PC-9 (cell line): ENCODE data around the gene SMG6.

Experiments used
- EZH2 ChIP-seq: fragments of 200-600 bp; sonication (generic); IDR thresholded peaks from 2 replicates; pipeline ENCODE4 v1.8.0; 2017; ENCODE audit warnings: antibody characterized with exemption, low read depth
- TF ChIP-seq, protein P1 (sequence below): fragments of 200-600 bp; sonication (generic); conservative IDR thresholded peaks from 2 replicates; pipeline ENCODE4 v1.6.1; 2017; ENCODE audit warnings: mixed run types, antibody characterized with exemption, mild to moderate bottlenecking, moderate library complexity

DNA sequence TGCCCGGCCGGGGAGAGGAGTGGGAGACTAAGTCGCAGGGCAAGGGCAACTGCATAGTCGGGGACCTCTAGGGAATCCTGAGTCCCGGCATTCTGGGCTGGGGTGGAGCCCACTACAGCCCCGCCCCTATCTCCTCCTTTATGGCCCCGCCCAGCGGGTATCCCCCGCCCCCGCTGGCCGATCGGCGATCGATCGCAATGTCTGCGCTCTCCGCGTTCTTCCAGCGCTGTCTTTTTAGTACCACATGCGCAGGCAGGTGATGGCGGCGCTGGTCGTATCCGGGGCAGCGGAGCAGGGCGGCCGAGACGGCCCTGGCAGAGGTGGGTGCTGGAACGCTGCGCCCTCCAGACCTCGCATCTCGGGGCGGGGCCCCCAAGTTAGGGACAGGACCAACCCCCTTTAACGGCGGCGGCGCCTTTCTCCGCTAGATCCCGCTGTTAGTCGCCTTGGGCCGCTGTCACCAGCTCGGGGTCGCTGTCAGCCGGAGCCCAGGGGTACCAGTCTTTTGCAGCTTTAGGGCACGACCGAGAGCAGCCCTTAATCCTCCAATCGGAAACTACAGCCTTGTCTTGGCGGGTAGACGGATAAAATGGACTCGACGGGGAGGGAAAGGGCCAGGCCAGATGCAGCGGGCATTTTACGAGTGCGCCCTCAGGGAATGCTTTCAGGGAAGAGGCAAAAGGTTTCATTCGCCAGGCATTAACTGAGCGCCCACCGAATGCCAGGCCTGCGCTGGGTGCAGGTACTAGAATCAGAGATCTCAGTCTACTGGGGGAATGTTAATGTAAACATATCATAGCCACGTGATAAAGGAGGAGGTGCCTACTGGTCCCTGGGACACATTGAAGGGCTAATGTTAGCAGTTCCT is 273.4 kb downstream of the SMG6 start, which contains the start of gene DPH1:
- TF ChIP-seq, protein P1, sequence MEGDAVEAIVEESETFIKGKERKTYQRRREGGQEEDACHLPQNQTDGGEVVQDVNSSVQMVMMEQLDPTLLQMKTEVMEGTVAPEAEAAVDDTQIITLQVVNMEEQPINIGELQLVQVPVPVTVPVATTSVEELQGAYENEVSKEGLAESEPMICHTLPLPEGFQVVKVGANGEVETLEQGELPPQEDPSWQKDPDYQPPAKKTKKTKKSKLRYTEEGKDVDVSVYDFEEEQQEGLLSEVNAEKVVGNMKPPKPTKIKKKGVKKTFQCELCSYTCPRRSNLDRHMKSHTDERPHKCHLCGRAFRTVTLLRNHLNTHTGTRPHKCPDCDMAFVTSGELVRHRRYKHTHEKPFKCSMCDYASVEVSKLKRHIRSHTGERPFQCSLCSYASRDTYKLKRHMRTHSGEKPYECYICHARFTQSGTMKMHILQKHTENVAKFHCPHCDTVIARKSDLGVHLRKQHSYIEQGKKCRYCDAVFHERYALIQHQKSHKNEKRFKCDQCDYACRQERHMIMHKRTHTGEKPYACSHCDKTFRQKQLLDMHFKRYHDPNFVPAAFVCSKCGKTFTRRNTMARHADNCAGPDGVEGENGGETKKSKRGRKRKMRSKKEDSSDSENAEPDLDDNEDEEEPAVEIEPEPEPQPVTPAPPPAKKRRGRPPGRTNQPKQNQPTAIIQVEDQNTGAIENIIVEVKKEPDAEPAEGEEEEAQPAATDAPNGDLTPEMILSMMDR, result no peak
- no peak for TF ChIP-seq EZH2
